PFSK-1 (cell line): ENCODE results near the gene SUPT3H.

ENCODE experiments used
- POLR2AphosphoS5 ChIP-seq: IDR thresholded peaks from 2 replicates; pipeline ENCODE4 v1.6.1; 2012; ENCODE audit warnings: low read depth, mild to moderate bottlenecking, control low read depth, low read length, moderate library complexity
- TAF1 ChIP-seq: IDR thresholded peaks from 2 replicates; pipeline ENCODE4 v1.6.1; 2012; ENCODE audit warnings: low read length, control low read depth, borderline replicate concordance; ENCODE audit not compliant: insufficient read depth
- TF ChIP-seq, protein P1 (sequence below), 2 experiments: IDR thresholded peaks; 2 replicates each; pipeline versions ENCODE4 v1.6.1 to v1.8.0; 2011 to 2012; ENCODE audit warnings: low read depth in 2 of 2, low read length in 2 of 2, control low read depth in 1 of 2, inconsistent platforms in 1 of 2, mild to moderate bottlenecking in 1 of 2, moderate library complexity in 1 of 2; ENCODE audit not compliant: insufficient read depth in 1 of 2

DNA sequence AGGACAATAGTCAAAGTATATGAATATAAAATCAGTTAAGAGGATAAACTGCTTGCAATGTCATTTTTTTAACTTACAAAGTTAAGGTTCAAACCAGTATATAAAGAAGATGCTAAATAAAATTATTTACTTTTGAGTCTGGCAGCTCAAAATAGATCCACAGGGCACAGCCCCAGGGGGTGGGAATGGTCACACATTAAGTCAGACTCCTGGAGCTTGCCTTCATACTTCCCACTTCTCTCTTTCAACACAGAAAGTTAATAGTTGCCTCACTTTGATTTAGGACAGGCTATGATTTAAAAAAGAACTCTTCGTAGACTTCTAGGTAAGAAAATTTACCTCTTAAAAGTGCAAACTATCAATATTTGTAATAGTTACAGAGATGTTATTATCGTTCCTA is 207.9 kb downstream of the SUPT3H start:
- TF ChIP-seq POLR2AphosphoS5 = no peak
- no peak for TF ChIP-seq TAF1
- TF ChIP-seq, protein P1, sequence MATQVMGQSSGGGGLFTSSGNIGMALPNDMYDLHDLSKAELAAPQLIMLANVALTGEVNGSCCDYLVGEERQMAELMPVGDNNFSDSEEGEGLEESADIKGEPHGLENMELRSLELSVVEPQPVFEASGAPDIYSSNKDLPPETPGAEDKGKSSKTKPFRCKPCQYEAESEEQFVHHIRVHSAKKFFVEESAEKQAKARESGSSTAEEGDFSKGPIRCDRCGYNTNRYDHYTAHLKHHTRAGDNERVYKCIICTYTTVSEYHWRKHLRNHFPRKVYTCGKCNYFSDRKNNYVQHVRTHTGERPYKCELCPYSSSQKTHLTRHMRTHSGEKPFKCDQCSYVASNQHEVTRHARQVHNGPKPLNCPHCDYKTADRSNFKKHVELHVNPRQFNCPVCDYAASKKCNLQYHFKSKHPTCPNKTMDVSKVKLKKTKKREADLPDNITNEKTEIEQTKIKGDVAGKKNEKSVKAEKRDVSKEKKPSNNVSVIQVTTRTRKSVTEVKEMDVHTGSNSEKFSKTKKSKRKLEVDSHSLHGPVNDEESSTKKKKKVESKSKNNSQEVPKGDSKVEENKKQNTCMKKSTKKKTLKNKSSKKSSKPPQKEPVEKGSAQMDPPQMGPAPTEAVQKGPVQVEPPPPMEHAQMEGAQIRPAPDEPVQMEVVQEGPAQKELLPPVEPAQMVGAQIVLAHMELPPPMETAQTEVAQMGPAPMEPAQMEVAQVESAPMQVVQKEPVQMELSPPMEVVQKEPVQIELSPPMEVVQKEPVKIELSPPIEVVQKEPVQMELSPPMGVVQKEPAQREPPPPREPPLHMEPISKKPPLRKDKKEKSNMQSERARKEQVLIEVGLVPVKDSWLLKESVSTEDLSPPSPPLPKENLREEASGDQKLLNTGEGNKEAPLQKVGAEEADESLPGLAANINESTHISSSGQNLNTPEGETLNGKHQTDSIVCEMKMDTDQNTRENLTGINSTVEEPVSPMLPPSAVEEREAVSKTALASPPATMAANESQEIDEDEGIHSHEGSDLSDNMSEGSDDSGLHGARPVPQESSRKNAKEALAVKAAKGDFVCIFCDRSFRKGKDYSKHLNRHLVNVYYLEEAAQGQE (IDR thresholded peaks at IDR 0.05; ENCODE audit: insufficient read depth in 1 of 2, low read depth in 2 of 2, low read length in 2 of 2) = no peak
